Fibroblast of lung (primary cell): ENCODE results near the gene ATRNL1. TPM values are rescaled to one million over a fixed set of nuclear protein-coding genes. Genes with fewer than 3 reads are reported as not detected.

Source experiments
- DNase-seq, 2 donors: peaks; one replicate each; pipeline versions ENCODE4 v3.0.0 to v3.0.0-alpha.2; 2010; ENCODE audit warnings: low read depth in 2 of 2
- H2AFZ ChIP-seq: 2 replicates; pipeline ENCODE4 v1.5.1; 2012; ENCODE audit warnings: low read length, control low read depth, inconsistent platforms
- H3K27ac ChIP-seq: 2 replicates; pipeline ENCODE4 v1.5.1; 2011; ENCODE audit warnings: low read length, control low read depth; ENCODE audit not compliant: insufficient read depth
- H3K27me3 ChIP-seq: 2 replicates; pipeline ENCODE4 v1.5.1; 2011; ENCODE audit warnings: mild to moderate bottlenecking, low read length; ENCODE audit not compliant: control insufficient read depth, insufficient read depth
- H3K36me3 ChIP-seq: 2 replicates; pipeline ENCODE4 v1.5.1; 2011; ENCODE audit warnings: low read length; ENCODE audit not compliant: control insufficient read depth, insufficient read depth
- H3K4me1 ChIP-seq: 2 replicates; pipeline ENCODE4 v1.5.1; 2011; ENCODE audit warnings: low read length; ENCODE audit not compliant: control insufficient read depth, insufficient read depth; ENCODE audit errors: extremely low read depth
- H3K4me2 ChIP-seq: 2 replicates; pipeline ENCODE4 v1.5.1; 2011; ENCODE audit warnings: low read length, control low read depth; ENCODE audit not compliant: insufficient read depth; ENCODE audit errors: extremely low read depth
- H3K4me3 ChIP-seq, 4 experiments: fragments of 200-600 bp in 1 of 4; sonication (generic) in 1 of 4; replicated peaks in 1 of 4; 2 replicates each; pipeline ENCODE4 v1.5.1; 2011 to 2016; ENCODE audit warnings: low read length in 4 of 4, low read depth in 3 of 4, mild to moderate bottlenecking in 3 of 4, control low read depth in 2 of 4, inconsistent platforms in 1 of 4, mixed read lengths in 1 of 4; ENCODE audit not compliant: insufficient read depth in 1 of 4; ENCODE audit errors: control extremely low read depth in 1 of 4
- H3K79me2 ChIP-seq: 2 replicates; pipeline ENCODE4 v1.5.1; 2012; ENCODE audit warnings: mild to moderate bottlenecking, low read length, inconsistent platforms; ENCODE audit not compliant: control insufficient read depth, insufficient read depth
- H3K9ac ChIP-seq: 2 replicates; pipeline ENCODE4 v1.5.1; 2011; ENCODE audit warnings: mild to moderate bottlenecking, low read length, control low read depth; ENCODE audit not compliant: insufficient read depth
- H3K9me3 ChIP-seq: 2 replicates; pipeline ENCODE4 v1.5.1; 2012; ENCODE audit warnings: low read depth, low read length; ENCODE audit not compliant: control insufficient read depth, insufficient read depth
- H4K20me1 ChIP-seq: 2 replicates; pipeline ENCODE4 v1.5.1; 2011; ENCODE audit warnings: low read length; ENCODE audit not compliant: control insufficient read depth, insufficient read depth; ENCODE audit errors: extremely low read depth
- EZH2 ChIP-seq: IDR thresholded peaks from 2 replicates; pipeline ENCODE4 v1.5.1; 2012; ENCODE audit warnings: low read length, control low read depth, mild to moderate bottlenecking; ENCODE audit errors: missing control alignments
- polyA plus RNA-seq, 2 donors: library from polyadenylated mRNA; depleted of rRNA in 1 of 2; stranded (reverse) in 1 of 2; unstranded in 1 of 2; fragments of >200 nt; gene quantifications; 2 replicates each; pipeline ENCODE4 v1.2.1, GENCODE V29; 2011 to 2012; ENCODE audit warnings: missing spikeins in 1 of 2
- total RNA-seq: library from RNA; depleted of rRNA; stranded (reverse); fragments of >200 nt; gene quantifications from 2 replicates; pipeline ENCODE4 v1.2.1, GENCODE V29; 2014
- TF ChIP-seq, protein P1 (sequence below), 2 donors: IDR thresholded peaks in 1 of 2; conservative IDR thresholded peaks in 1 of 2; 1 replicate in 1 of 2; 2 replicates in 1 of 2; pipeline ENCODE4 v1.5.1; 2011 to 2012; ENCODE audit warnings: low read length in 2 of 2, control low read depth in 1 of 2, inconsistent platforms in 1 of 2, low read depth in 1 of 2, mild to moderate bottlenecking in 1 of 2

Gene ATRNL1
- total and polyA plus RNA-seq, 2 donors (not counting 1 experiment from before 2014, with no cell fraction given), result 0.33 TPM

DNA sequence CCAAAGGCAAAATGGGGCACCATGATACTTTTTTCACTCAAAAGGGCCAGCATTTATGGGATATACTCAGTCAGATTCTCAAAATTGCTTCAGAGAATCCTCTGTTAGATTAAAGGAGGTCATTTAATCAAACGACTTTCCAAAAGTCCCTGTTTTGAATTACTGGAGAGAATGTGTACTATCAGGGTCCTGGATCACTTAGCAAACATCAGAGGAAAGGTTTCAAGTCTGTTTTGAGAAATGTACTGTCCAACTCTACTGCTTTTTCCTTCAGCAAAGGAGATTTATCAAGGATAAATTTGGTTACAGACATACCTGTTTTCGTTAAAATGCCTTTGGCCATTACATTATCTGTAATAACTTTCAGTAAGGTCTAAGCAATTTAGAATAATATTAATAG, 838.9 kb downstream of the ATRNL1 start:
- H3K4me2 ChIP-seq, result no peak overlapping the region

DNA sequence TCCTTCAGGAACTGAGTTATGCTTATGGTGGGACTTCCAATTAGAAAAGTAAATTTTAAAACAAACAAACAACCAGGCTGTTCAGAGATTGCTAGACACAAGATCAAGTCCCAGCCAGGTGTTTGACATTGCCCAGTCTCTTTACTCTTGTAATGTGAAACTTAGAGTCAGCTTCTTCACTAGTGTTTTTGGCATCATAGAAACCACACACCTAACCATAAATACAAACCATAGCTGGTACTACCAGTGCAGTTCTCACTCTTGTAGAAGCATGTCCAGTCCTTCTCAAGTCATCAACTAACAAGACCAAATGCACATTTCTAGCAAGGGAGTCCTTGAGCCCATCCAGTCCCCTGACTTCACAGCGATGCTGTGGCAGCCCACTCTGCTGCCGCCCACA, 839.9 kb downstream of the ATRNL1 start:
- Histone ChIP-seq H3K4me3 (no peak overlapping the region), H3K27me3 (no peaks in the 10 kb centered on the region), H3K79me2 (no peaks in the 10 kb centered on the region), H3K9me3 (no peaks in the 10 kb centered on the region), H4K20me1 (no peaks in the 10 kb centered on the region), H2AFZ (no peak overlapping the region), H3K4me1 (peaks cover 9% of the 10 kb centered on the region), H3K9ac (no peak overlapping the region), H3K27ac (no peak overlapping the region), H3K36me3 (no peaks in the 10 kb centered on the region), H3K4me2 (no peak overlapping the region)
- no peak for DNase-seq
- TF ChIP-seq EZH2, result no peak
- TF ChIP-seq, protein P1, sequence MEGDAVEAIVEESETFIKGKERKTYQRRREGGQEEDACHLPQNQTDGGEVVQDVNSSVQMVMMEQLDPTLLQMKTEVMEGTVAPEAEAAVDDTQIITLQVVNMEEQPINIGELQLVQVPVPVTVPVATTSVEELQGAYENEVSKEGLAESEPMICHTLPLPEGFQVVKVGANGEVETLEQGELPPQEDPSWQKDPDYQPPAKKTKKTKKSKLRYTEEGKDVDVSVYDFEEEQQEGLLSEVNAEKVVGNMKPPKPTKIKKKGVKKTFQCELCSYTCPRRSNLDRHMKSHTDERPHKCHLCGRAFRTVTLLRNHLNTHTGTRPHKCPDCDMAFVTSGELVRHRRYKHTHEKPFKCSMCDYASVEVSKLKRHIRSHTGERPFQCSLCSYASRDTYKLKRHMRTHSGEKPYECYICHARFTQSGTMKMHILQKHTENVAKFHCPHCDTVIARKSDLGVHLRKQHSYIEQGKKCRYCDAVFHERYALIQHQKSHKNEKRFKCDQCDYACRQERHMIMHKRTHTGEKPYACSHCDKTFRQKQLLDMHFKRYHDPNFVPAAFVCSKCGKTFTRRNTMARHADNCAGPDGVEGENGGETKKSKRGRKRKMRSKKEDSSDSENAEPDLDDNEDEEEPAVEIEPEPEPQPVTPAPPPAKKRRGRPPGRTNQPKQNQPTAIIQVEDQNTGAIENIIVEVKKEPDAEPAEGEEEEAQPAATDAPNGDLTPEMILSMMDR (conservative IDR thresholded peaks at IDR 0.05 in 1 of 2, IDR thresholded peaks at IDR 0.05 in 1 of 2; ENCODE audit: low read depth in 1 of 2, low read length in 2 of 2), result no peak

More for the DNA sequence above, 838.9 kb downstream of the ATRNL1 start:
- Histone ChIP-seq H3K9me3 (no peaks in the 10 kb centered on the region), H3K9ac (no peak overlapping the region), H3K4me3 (no peak overlapping the region), H3K4me1 (peaks cover 2% of the 10 kb centered on the region), H3K27ac (no peak overlapping the region), H3K36me3 (no peaks in the 10 kb centered on the region), H3K79me2 (no peaks in the 10 kb centered on the region), H4K20me1 (no peaks in the 10 kb centered on the region), H2AFZ (no peak overlapping the region), H3K27me3 (no peaks in the 10 kb centered on the region)
- TF ChIP-seq, protein P1 (conservative IDR thresholded peaks at IDR 0.05 in 1 of 2, IDR thresholded peaks at IDR 0.05 in 1 of 2; ENCODE audit: low read depth in 1 of 2, low read length in 2 of 2), result no peak
- no peak for TF ChIP-seq EZH2
- DNase-seq, result no peak

DNA sequence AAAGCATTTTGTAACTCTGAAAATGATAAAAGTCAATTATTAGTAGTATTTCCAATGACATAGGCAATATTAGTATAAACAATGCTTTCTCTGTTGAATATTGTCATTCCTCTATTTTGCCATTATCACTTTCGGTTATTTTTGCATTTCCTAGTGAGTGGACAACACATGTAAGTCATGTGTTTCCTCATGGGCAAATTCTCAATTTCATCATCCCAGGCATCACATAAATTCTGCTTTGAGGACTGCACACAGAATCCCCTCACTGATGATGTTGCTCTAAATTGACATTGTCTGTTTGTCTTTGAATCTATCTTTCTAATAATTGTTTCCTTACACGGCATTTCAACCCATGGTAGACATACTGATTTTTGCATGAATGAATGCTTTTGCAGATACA, 842.6 kb downstream of the ATRNL1 start:
- H2AFZ ChIP-seq, result no peak overlapping the region
- H3K9ac ChIP-seq, result no peak overlapping the region
- H3K4me2 ChIP-seq, result no peak overlapping the region
- H3K27ac ChIP-seq, result no peak overlapping the region
- TF ChIP-seq, protein P1 (conservative IDR thresholded peaks at IDR 0.05 in 1 of 2, IDR thresholded peaks at IDR 0.05 in 1 of 2; ENCODE audit: low read depth in 1 of 2, low read length in 2 of 2), result no peak
- TF ChIP-seq EZH2, result no peak
- H3K79me2 ChIP-seq, result no peaks in the 10 kb centered on the region
- no peaks in the 10 kb centered on the region for H3K27me3 ChIP-seq
- no peaks in the 10 kb centered on the region for H3K36me3 ChIP-seq
- no peaks in the 10 kb centered on the region for H3K9me3 ChIP-seq
- H3K4me1 ChIP-seq, result peaks cover 9% of the 10 kb centered on the region
- no peak overlapping the region for H3K4me3 ChIP-seq
- no peak for DNase-seq
- H4K20me1 ChIP-seq, result no peaks in the 10 kb centered on the region
